DND-41 (cell line): ENCODE measurements around the gene GPHA2.

Experiments used
- ATAC-seq: fragments of 200-7000 bp; cut with Tn5 transposase; 3 replicates; pipeline ENCODE4 v1.9.1; 2021; ENCODE audit warnings: low read depth; ENCODE audit not compliant: insufficient read depth
- DNase-seq: peaks from one replicate; pipeline ENCODE4 v3.0.0-alpha.2; 2020
- H2AFZ ChIP-seq: 2 replicates; pipeline ENCODE4 v1.6.0; 2012; ENCODE audit warnings: low read depth, low read length
- H3K27ac ChIP-seq: 2 replicates; pipeline ENCODE4 v1.5.1; 2012; ENCODE audit warnings: low read length, inconsistent platforms
- H3K27me3 ChIP-seq: fragments of 200-600 bp; sonication (generic); 2 replicates; pipeline ENCODE4 v1.6.0; 2012; ENCODE audit warnings: low read length, mild to moderate bottlenecking, inconsistent platforms; ENCODE audit not compliant: insufficient read depth, poor library complexity
- H3K36me3 ChIP-seq: 2 replicates; pipeline ENCODE4 v1.5.1; 2012; ENCODE audit warnings: low read length, inconsistent platforms; ENCODE audit not compliant: insufficient read depth
- H3K4me1 ChIP-seq: 2 replicates; pipeline ENCODE4 v1.5.1; 2012; ENCODE audit warnings: mild to moderate bottlenecking, low read length; ENCODE audit not compliant: insufficient read depth
- H3K4me2 ChIP-seq: 2 replicates; pipeline ENCODE4 v1.6.0; 2012; ENCODE audit warnings: mild to moderate bottlenecking, moderate library complexity, low read length, inconsistent platforms; ENCODE audit not compliant: insufficient read depth
- H3K4me3 ChIP-seq, 2 experiments: fragments of 200-600 bp in 1 of 2; shearing (Covaris generic) in 1 of 2; 2 replicates each; pipeline ENCODE4 v1.5.1; 2012 to 2016; ENCODE audit warnings: inconsistent platforms in 2 of 2, low read length in 2 of 2, mild to moderate bottlenecking in 2 of 2, low read depth in 1 of 2, moderate library complexity in 1 of 2
- H3K79me2 ChIP-seq: 2 replicates; pipeline ENCODE4 v1.6.0; 2012; ENCODE audit warnings: low read length, inconsistent platforms; ENCODE audit not compliant: insufficient read depth
- H3K9ac ChIP-seq: 2 replicates; pipeline ENCODE4 v1.6.0; 2012; ENCODE audit warnings: low read depth, mild to moderate bottlenecking, inconsistent platforms, low read length, moderate library complexity
- H3K9me3 ChIP-seq: 2 replicates; pipeline ENCODE4 v1.5.1; 2012; ENCODE audit warnings: low read length, moderate library complexity, mild to moderate bottlenecking, inconsistent platforms; ENCODE audit not compliant: insufficient read depth, severe bottlenecking
- H4K20me1 ChIP-seq: 2 replicates; pipeline ENCODE4 v1.6.0; 2012; ENCODE audit warnings: low read length; ENCODE audit not compliant: insufficient read depth
- CTCF ChIP-seq: IDR thresholded peaks from 2 replicates; pipeline ENCODE4 v1.5.1; 2012; ENCODE audit warnings: borderline replicate concordance, low read length, moderate library complexity, mild to moderate bottlenecking; ENCODE audit not compliant: poor library complexity, severe bottlenecking; ENCODE audit errors: extremely low read depth
- EZH2 ChIP-seq: IDR thresholded peaks from 3 replicates; pipeline ENCODE4 v1.6.1; 2012; ENCODE audit warnings: borderline replicate concordance, low read depth, mild to moderate bottlenecking, moderate library complexity, low read length, inconsistent platforms; ENCODE audit not compliant: severe bottlenecking

The GPHA2 gene

DNA sequence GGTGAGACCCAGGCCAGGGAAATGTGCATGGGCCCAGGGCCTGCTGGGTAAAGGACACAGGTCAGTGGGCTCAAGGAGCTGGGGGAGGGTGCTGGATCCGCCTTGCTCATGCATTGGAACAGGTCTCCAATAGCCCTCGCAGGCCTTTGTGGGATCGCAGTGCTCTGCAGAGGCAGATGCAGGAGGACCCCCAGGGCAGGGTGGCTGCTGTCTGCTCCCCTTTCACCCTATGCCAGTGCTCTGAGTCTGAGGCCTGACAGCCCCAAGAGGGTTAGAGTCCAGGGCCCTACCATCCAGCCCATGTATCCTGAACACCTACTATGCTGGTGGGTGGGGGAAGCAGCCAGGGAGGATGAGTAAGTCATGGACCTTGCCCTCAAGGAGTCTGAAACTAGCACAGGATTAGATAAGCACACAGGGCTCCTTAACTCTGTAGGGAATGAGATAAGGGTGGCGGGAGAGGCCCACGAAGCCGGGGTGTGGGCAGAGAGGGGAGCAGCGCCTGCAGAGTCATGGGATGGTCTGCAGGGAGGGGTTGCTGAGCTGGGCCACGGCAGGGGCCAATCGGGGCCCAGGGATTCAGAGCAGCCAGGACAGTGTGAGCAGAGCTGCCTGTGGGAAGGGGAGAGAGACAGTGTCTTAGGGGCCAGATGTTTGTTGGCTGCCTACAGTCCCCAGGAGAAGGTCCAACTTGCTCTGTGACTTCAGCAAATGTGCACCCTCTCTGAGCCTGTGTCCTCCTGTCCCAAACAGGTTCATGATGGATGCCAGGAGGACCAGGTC, 46.8 kb downstream of the GPHA2 start:
- Histone ChIP-seq H3K27me3 (no peaks in the 10 kb centered on the region), H3K9me3 (no peaks in the 10 kb centered on the region), H3K27ac (no peak overlapping the region), H3K4me1 (peaks cover 16% of the 10 kb centered on the region), H4K20me1 (no peaks in the 10 kb centered on the region), H3K36me3 (no peaks in the 10 kb centered on the region), H3K9ac (no peak overlapping the region; the same call in 1 of the 2 replicates), H3K79me2 (no peaks in the 10 kb centered on the region), H3K4me2 (no peak overlapping the region), H2AFZ (no peak overlapping the region), H3K4me3 (no peak overlapping the region)
- TF ChIP-seq CTCF: no peak
- TF ChIP-seq EZH2: no peak
- DNase-seq: no peak
- ATAC-seq: no peak

DNA sequence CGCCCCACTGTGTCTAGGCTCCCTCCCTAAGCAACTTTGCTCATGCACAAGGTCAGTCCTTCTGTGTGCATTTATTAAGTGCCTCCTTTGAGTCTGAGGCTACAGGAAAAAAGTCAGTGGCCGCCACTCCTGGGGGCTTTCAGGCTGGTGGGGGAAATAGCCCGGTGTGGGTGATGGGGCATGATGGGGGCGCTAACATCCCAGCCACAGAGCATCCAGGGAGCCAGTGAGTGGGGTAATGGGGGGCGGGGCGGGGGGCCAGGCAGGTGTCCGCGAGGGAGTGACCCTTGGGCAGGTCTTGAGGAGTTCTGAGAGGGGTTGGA, 47.3 kb downstream of the GPHA2 start:
- Histone ChIP-seq H3K9me3 (no peaks in the 10 kb centered on the region), H3K9ac (peak overlapping the region; percentile 52), H2AFZ (peak overlapping the region; percentile 100), H4K20me1 (no peaks in the 10 kb centered on the region), H3K27me3 (no peaks in the 10 kb centered on the region), H3K4me1 (peaks cover 22% of the 10 kb centered on the region), H3K4me2 (peak overlapping the region; percentile 81), H3K79me2 (no peaks in the 10 kb centered on the region), H3K27ac (peak overlapping the region; percentile 79), H3K4me3 (peak overlapping the region in 1 of 2 experiments; percentile 52; a peak in 2 of 4 replicates), H3K36me3 (no peaks in the 10 kb centered on the region)
- TF ChIP-seq EZH2 (no peak), CTCF (no peak)
- no peak for DNase-seq
- ATAC-seq: no peak

DNA sequence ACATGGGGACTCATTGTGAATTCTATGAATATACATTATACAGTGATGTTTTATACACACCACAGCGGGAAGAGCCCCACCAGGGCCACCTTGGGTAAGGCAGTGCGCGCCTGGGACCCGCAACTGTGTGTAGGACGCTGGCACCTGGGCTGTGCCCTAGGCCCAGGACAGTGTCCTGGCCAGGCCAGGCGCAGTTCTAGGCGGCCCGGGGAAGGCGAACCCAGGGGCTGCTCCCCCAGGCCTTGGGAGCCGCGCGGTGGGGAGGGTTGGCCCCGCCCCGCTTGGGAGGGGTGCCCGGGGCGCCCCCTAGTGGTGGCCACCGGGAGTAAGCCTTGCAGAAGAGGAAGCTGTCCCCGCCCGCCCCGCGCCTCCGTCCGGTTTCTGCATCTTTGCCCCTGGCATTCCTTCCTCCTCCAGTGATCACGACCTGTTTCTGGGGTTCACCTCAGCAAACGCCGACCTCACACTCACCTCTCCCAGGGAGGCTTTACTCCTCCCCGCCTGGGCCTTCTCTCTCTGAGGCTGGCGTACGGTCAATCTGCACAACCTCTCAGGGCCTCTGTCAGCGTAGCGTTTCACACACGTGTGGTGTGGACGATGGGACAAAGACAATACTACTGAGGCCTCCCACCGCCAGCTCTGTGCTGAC, 47.8 kb downstream of the GPHA2 start:
- Histone ChIP-seq H3K36me3 (no peaks in the 10 kb centered on the region), H2AFZ (peak overlapping the region; percentile 100), H3K4me3 (peak overlapping the region in 1 of 2 experiments; percentile 52; a peak in 2 of 4 replicates), H3K9ac (peak overlapping the region; percentile 52), H3K27me3 (no peaks in the 10 kb centered on the region), H3K9me3 (no peaks in the 10 kb centered on the region), H4K20me1 (no peaks in the 10 kb centered on the region), H3K79me2 (no peaks in the 10 kb centered on the region), H3K27ac (peak overlapping the region; percentile 79), H3K4me1 (peaks cover 27% of the 10 kb centered on the region), H3K4me2 (peak overlapping the region; percentile 81)
- ATAC-seq (peak; percentile 92), DNase-seq (peak; percentile 86)
- peak; percentile 95 for TF ChIP-seq CTCF
- TF ChIP-seq EZH2: no peak
